Measurements from ENCODE around the gene EDN3. TPM values are rescaled to one million over a fixed set of nuclear protein-coding genes. Genes with fewer than 3 reads are reported as not detected.

EDN3 gene
- total RNA-seq, 1 experiment from 2014 or later: not detected

- no peak overlapping the region for H3K4me2 ChIP-seq (ENCODE audit: low read length)
These were observed 50.1 kb downstream of the EDN3 start for GRCh38 chr20:59350330-59351156.

More at GRCh38 chr20:59350330-59351156, 50.1 kb downstream of the EDN3 start:
- Histone ChIP-seq H3K27ac (ENCODE audit: low read depth, low read length) (no peak overlapping the region), H3K9me2 (ENCODE audit: insufficient read depth) (no peaks in the 10 kb centered on the region), H3K4me1 (ENCODE audit: control insufficient read depth in 1 of 2, insufficient read depth in 2 of 2, low read length in 2 of 2) (no peaks in the 10 kb centered on the region), H3K9ac (ENCODE audit: low read length) (no peak overlapping the region), H3K36me3 (ENCODE audit: control insufficient read depth in 1 of 2, insufficient read depth in 2 of 2, low read length in 2 of 2) (no peaks in the 10 kb centered on the region), H3K27me3 (ENCODE audit: insufficient read depth, low read length) (peaks cover 15% of the 10 kb centered on the region; the same call in 1 of the 2 replicates), H3K4me3 (replicated peaks in 1 of 2; ENCODE audit: low read depth in 1 of 2, low read length in 2 of 2) (no peak overlapping the region), H3K79me2 (ENCODE audit: insufficient read depth, low read length) (no peaks in the 10 kb centered on the region), H4K20me1 (ENCODE audit: insufficient read depth) (no peaks in the 10 kb centered on the region), H3K9me3 (ENCODE audit: control insufficient read depth in 1 of 2, insufficient read depth in 1 of 2, low read depth in 1 of 2, low read length in 2 of 2) (no peaks in the 10 kb centered on the region), H2AFZ (ENCODE audit: low read depth, low read length, poor library complexity, severe bottlenecking) (no peak overlapping the region)
- POLR2A ChIA-PET: no interaction called here
- ATAC-seq (no peak), DNase-seq (ENCODE audit: low read depth, low spot score) (no peak)
- BruUV-seq (replicated peaks): no TSS peak
- RAD21 ChIA-PET (ENCODE audit: low non-redundant PET in 1 of 2, low total read pairs in 2 of 2, uncharacterized antibody in 2 of 2, unreplicated experiment in 2 of 2): no interaction called here
- TF ChIP-seq REST (IDR thresholded peaks at IDR 0.05; ENCODE audit: low read depth): no peak
- no peak for TF ChIP-seq POLR2AphosphoS5 (IDR thresholded peaks at IDR 0.05; ENCODE audit: low read depth, low read length)
- TF ChIP-seq FOSL1 (IDR thresholded peaks at IDR 0.05; ENCODE audit: low read depth): no peak
- TF ChIP-seq ATF3 (IDR thresholded peaks at IDR 0.05): no peak
- TF ChIP-seq EZH2phosphoT487 (IDR thresholded peaks at IDR 0.05; ENCODE audit: borderline replicate concordance): no peak
- no peak for TF ChIP-seq CBX3 (IDR thresholded peaks at IDR 0.05; ENCODE audit: low read depth)
- TF ChIP-seq TCF7L2 (IDR thresholded peaks at IDR 0.05; ENCODE audit: borderline replicate concordance, extremely low read depth, insufficient read depth, insufficient read length): no peak
- no peak for TF ChIP-seq ZNF274 (IDR thresholded peaks at IDR 0.05; ENCODE audit: low read depth, low read length)
- no peak for TF ChIP-seq SRF (IDR thresholded peaks at IDR 0.05; ENCODE audit: low read depth)
- TF ChIP-seq YY1 (IDR thresholded peaks at IDR 0.05; ENCODE audit: extremely low read depth, insufficient replicate concordance, low read depth, low read length): no peak
- no peak for TF ChIP-seq EGR1 (IDR thresholded peaks at IDR 0.05; ENCODE audit: low read depth)
- no peak for TF ChIP-seq JUND (IDR thresholded peaks at IDR 0.05)
- TF ChIP-seq CTCF (IDR thresholded peaks at IDR 0.05 in 2 of 3, conservative IDR thresholded peaks at IDR 0.05 in 1 of 3; ENCODE audit: borderline replicate concordance in 1 of 3, insufficient read depth in 1 of 3, low read depth in 2 of 3, low read length in 2 of 3): no peak
- intact Hi-C loops (cut with micrococcal nuclease): no loop called here
- CTCF ChIA-PET: no interaction called here

All from HCT116 (cell line).